Neutrophil (primary cell): ENCODE results near the gene KIF1A.

Source experiments
- H3K27ac ChIP-seq: fragments of 200-600 bp; sonication (generic); 2 replicates; pipeline ENCODE4 v1.5.1; 2016; ENCODE audit warnings: mild to moderate bottlenecking, moderate library complexity
- H3K27me3 ChIP-seq: fragments of 200-600 bp; sonication (generic); 2 replicates; pipeline ENCODE4 v1.6.0; 2016; ENCODE audit warnings: mild to moderate bottlenecking
- H3K36me3 ChIP-seq: fragments of 200-600 bp; sonication (generic); 2 replicates; pipeline ENCODE4 v1.5.1; 2017
- H3K4me1 ChIP-seq, 2 experiments: fragments of 200-600 bp in 1 of 2; sonication (generic) in 1 of 2; 1 replicate in 1 of 2; 2 replicates in 1 of 2; pipeline versions ENCODE4 v1.5.1 to v1.6.1; 2013 to 2016; ENCODE audit warnings: low read depth in 1 of 2, low read length in 1 of 2, mild to moderate bottlenecking in 1 of 2, moderate library complexity in 1 of 2; ENCODE audit not compliant: control insufficient read depth in 1 of 2, insufficient read depth in 1 of 2
- H3K4me3 ChIP-seq, 2 experiments: fragments of 200-600 bp in 1 of 2; sonication (generic) in 1 of 2; 1 replicate in 1 of 2; 2 replicates in 1 of 2; pipeline ENCODE4 v1.5.1; 2013 to 2016; ENCODE audit warnings: low read depth in 1 of 2, low read length in 1 of 2, mild to moderate bottlenecking in 1 of 2, moderate library complexity in 1 of 2
- H3K9me3 ChIP-seq: fragments of 200-600 bp; sonication (generic); 2 replicates; pipeline ENCODE4 v1.5.1; 2016
- TF ChIP-seq, protein P1 (sequence below): fragments of 200-600 bp; sonication (generic); IDR thresholded peaks from 2 replicates; pipeline ENCODE4 v1.5.1; 2016; ENCODE audit warnings: antibody characterized with exemption

Gene KIF1A

DNA sequence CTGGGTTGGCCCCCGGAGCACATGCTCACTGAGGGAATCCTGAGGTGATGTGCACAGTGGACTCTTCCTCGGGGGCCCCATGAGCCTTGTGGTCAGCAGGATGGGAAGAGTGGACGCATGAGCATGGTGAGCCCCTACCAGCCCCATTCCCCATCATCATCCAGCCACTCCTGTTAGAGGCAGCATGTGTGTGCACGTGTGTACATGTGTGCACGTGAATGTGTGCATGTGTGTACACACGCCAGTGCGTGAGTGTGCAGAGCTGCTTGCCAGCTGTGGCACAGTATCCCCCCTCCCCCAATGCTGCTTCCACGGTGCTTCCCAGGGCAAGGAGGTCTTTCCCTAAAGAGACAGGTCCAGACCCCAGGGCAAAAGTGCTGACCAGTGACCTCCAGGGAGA is 57.8 kb downstream of the KIF1A start:
- no peak overlapping the region for H3K4me3 ChIP-seq
- H3K36me3 ChIP-seq: no peaks in the 10 kb centered on the region
- TF ChIP-seq, protein P1, sequence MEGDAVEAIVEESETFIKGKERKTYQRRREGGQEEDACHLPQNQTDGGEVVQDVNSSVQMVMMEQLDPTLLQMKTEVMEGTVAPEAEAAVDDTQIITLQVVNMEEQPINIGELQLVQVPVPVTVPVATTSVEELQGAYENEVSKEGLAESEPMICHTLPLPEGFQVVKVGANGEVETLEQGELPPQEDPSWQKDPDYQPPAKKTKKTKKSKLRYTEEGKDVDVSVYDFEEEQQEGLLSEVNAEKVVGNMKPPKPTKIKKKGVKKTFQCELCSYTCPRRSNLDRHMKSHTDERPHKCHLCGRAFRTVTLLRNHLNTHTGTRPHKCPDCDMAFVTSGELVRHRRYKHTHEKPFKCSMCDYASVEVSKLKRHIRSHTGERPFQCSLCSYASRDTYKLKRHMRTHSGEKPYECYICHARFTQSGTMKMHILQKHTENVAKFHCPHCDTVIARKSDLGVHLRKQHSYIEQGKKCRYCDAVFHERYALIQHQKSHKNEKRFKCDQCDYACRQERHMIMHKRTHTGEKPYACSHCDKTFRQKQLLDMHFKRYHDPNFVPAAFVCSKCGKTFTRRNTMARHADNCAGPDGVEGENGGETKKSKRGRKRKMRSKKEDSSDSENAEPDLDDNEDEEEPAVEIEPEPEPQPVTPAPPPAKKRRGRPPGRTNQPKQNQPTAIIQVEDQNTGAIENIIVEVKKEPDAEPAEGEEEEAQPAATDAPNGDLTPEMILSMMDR: no peak
- H3K4me1 ChIP-seq: no peaks in the 10 kb centered on the region
- no peaks in the 10 kb centered on the region for H3K27me3 ChIP-seq
- no peaks in the 10 kb centered on the region for H3K9me3 ChIP-seq
- no peak overlapping the region for H3K27ac ChIP-seq

DNA sequence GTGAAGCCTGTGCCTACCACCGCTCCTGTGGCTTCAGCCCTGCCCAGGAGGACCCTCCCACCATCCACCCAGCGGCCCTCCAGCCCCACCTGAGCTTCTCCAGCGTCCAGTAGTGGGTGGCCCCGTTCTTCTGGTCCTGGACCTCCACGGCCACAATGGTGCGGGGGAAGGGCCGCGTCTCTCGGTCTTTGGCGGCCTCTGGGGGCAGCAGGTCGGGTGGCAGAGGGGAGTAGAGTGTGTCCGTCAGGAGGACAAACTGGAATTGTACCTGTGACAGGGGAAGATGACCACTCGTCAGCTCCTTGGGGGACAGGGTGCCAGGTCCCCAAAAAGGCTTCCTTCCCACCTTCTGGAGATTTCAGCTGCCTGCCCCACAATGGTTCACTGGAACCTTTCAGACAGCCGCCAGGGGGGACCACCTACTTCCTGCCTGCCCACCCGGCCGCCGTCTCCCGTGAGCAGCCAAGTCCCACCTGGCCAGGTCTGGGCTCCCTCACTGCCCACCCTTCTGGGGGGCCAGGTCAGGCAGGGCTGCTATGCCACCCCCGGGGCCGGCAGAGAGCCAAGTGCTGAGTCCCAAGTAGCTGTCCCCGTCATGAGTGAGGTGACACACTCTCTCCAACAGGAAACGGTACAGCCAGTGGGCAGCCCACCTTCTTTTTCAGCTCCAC is 59.3 kb downstream of the KIF1A start:
- Histone ChIP-seq H3K27me3 (no peaks in the 10 kb centered on the region), H3K27ac (no peak overlapping the region), H3K4me1 (no peaks in the 10 kb centered on the region), H3K4me3 (no peak overlapping the region), H3K9me3 (no peaks in the 10 kb centered on the region), H3K36me3 (no peaks in the 10 kb centered on the region)
- TF ChIP-seq, protein P1: no peak

DNA sequence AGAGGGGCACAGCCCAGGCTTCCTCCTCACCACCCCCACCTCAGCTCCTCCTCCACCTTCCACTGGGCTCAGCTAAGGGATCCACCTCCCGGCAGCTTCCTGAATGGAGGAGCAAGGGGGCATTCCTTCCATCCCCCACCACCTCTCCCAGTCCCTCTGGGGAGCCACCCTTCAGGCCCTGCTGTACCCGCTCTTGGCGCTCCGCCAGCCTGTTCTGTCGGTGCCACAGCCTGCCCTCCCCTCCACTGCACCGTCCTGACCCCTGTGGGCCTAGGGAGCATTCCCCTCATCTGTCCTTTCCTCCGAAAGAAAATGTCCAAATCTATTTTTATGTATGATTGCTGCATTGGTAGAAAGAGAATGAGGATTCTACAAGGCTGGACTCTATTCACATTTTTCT is 59.9 kb downstream of the KIF1A start:
- no peaks in the 10 kb centered on the region for H3K9me3 ChIP-seq
- H3K27ac ChIP-seq: no peak overlapping the region
- no peaks in the 10 kb centered on the region for H3K36me3 ChIP-seq
- no peaks in the 10 kb centered on the region for H3K27me3 ChIP-seq
- no peaks in the 10 kb centered on the region for H3K4me1 ChIP-seq
- no peak overlapping the region for H3K4me3 ChIP-seq
- TF ChIP-seq, protein P1: no peak

DNA sequence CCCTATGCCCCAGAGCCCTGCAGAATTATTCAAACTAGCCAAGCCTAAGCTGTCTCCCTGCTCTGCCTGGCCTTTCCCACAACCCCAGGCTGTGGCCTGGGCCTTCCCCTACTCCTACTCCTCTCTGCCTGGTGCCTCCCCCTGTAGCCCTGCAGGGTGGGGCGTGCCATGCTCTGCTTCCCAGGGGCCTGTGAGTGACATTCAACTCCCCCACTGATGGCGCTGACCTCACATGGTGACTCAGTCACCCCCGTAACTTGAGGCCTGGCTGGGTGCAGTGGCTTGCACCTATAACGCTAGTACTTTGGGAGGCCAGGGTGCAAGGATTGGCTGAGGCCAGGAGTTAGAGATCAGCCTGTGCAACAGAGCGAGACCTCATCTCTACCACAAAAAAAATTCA is 60.6 kb downstream of the KIF1A start:
- H3K9me3 ChIP-seq: no peaks in the 10 kb centered on the region
- no peak overlapping the region for H3K27ac ChIP-seq
- H3K4me3 ChIP-seq: no peak overlapping the region
- no peaks in the 10 kb centered on the region for H3K36me3 ChIP-seq
- TF ChIP-seq, protein P1: no peak
- no peaks in the 10 kb centered on the region for H3K27me3 ChIP-seq
- H3K4me1 ChIP-seq: no peaks in the 10 kb centered on the region

DNA sequence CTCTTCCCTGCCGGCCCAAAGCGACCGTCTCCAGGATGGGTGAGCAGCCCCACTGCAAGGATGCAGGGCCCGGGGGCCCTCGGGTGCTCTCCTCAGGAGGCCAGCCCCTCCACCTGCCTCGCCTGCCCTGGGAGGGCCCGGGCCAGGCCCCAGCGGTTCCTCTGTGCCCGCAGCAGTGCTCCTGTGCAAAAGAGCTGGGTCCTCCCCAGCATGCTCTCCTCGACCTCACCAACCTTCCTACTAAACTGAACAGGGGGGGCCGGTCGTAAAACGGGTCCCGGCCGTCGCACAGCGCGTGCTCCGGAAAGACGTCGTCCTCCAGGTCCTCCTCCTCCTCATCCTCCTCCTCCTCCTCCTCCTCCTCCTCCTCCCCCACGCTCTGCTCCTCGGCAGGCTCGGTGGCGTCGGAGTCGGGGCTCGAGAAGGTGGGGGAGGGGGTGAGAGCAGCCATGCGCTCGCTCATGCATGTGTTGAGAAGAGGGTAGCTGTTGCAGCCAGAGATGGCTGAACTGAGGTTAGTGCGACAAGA is 62.9 kb downstream of the KIF1A start:
- H3K27me3 ChIP-seq: no peaks in the 10 kb centered on the region
- no peaks in the 10 kb centered on the region for H3K4me1 ChIP-seq
- no peaks in the 10 kb centered on the region for H3K9me3 ChIP-seq

More for the DNA sequence above, 62.9 kb downstream of the KIF1A start:
- no peak overlapping the region for H3K4me3 ChIP-seq
- no peaks in the 10 kb centered on the region for H3K36me3 ChIP-seq
- H3K27ac ChIP-seq: no peak overlapping the region
- TF ChIP-seq, protein P1: no peak
